GM19193 (cell line): ENCODE measurements around the gene PYGM.

Experiments
- POLR2A ChIP-seq: IDR thresholded peaks from 4 replicates; pipeline ENCODE4 v1.6.1; 2011; ENCODE audit not compliant: insufficient read depth, insufficient read length; ENCODE audit errors: extremely low read depth

The PYGM gene

GRCh38 chr11:64754124-64754918 is 5.5 kb downstream of the PYGM start:
- TF ChIP-seq POLR2A = no peak

DNA sequence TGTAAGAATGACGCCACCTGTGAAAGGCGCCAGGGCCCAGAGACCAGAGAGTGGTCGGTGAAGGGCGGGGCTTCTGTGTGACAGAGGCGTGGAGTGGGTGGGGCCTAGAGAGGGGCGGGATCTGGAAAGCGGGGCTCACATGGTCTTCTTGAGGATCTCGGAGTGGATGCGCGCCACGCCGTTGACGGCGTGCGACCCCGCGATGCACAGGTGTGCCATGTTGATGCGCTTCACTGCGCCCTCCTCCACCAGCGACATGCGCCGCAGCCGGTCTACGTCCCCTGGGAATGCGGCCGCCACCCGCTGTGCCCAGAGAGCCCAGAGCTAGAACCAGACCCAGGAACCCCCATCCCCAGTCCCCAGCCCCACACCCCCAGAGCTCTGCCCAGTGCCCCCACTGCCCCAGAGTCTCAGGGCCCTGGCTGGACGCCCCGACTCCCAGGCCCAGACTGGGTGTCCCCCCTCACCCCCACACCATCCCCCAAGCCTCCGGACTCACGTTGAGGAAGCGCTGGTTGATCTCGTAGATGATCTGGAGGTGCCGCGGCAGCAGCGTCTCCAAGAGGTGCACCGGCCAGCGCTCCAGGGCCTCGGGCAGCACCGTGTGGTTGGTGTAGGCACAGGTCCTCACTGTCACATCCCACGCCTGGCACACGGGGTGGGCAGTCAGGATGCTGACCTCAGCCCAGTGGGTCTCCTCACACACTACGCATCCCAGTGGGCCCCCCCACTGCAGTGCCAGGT is 6.2 kb downstream of the PYGM start:
- no peak for TF ChIP-seq POLR2A

- TF ChIP-seq POLR2A = no peak
These were observed 6.8 kb downstream of the PYGM start for GRCh38 chr11:64753019-64753379.

GRCh38 chr11:64752175-64752970 is 7.4 kb downstream of the PYGM start:
- TF ChIP-seq POLR2A = no peak

GRCh38 chr11:64751580-64751979 is 8.2 kb downstream of the PYGM start:
- no peak for TF ChIP-seq POLR2A

DNA sequence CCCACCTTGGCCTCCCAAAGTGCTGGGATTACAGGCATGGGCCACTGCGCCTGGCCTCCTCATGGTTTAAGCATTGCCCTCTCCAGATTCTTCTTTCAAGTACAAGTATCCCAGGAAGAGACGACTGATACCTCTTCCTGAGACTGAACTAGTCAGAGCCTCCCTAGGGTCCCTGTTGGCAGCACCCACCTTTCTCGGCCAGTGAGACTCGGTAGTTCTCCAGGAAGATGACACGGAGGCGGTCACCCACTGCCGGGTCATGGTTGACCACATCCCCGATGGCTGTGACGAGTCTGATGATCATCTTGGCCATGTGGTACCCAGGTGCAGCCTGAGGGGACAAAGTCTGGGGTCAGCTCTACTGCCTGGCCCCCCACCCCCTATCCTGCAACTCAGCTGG is 8.6 kb downstream of the PYGM start:
- no peak for TF ChIP-seq POLR2A

- TF ChIP-seq POLR2A = no peak
These were observed 9.3 kb downstream of the PYGM start for GRCh38 chr11:64750361-64751054.

GRCh38 chr11:64747961-64748665 is 11.7 kb downstream of the PYGM start:
- no peak for TF ChIP-seq POLR2A

- no peak for TF ChIP-seq POLR2A
These were observed 13.3 kb downstream of the PYGM start for GRCh38 chr11:64746486-64746885.

GRCh38 chr11:64745521-64746328 is 14.0 kb downstream of the PYGM start:
- no peak for TF ChIP-seq POLR2A

DNA sequence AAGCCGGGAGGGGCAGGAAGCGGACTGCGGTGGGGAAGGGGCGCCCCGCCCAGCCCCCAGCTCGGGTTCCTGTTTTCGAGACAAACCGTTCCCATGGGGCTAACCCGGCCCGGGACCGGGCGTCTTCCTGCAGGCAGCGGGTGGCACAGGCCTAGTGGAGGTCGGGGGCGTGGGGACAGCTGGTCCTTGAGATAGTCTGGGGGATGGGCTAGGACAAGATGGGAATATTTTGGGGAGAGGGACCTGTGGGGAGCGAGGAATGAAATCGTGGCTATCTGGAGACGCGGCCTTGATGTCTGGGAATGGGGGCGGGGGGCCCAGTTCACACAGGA is 14.6 kb downstream of the PYGM start:
- no peak for TF ChIP-seq POLR2A

DNA sequence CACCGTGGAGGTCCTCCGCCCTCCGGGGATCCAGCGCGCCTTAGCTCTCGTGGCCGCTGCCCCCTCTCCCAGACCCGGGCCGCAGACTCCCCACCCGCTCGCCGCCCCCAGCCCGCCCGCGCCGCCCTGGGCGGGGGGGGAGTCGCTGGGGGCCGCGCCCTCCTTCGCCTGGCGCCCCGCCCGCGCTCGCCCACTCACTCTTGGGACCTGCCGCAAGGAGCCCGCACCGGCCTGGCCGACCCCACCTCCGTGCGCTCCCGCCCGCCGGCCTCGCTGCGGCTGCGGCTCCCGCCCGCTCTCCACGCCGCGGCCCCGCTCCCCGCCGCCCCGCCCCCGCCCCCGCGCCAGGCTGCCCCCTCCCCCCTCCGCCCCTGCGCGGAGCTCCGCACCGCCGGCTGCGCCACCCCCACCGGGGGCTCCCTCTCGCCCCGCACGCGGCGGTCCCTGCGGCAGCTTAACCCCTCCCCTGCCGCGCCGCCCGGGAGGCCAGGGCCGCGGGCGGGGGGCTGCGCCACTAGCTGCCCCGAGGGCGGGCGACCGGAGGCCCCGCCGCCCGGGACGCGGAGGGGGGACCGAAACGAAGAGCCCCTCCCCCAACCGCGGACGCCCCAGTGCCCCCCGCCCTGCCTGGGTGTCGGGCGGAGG is 15.1 kb downstream of the PYGM start:
- no peak for TF ChIP-seq POLR2A
